KMS-11 (cell line): ENCODE measurements around the gene APOA4.

ENCODE experiments used
- H2AFZ ChIP-seq: fragments of 200-600 bp; sonication (generic); 2 replicates; pipeline ENCODE4 v1.6.1; 2016; ENCODE audit warnings: antibody characterized with exemption, mixed run types, low read depth
- H3K27ac ChIP-seq: fragments of 200-600 bp; sonication (generic); 2 replicates; pipeline ENCODE4 v1.6.1; 2016; ENCODE audit warnings: mild to moderate bottlenecking, mixed run types
- H3K27me3 ChIP-seq: fragments of 200-600 bp; sonication (generic); 2 replicates; pipeline ENCODE4 v1.6.1; 2017; ENCODE audit warnings: mild to moderate bottlenecking, low read depth, mixed run types, moderate library complexity; ENCODE audit not compliant: insufficient read depth
- H3K36me3 ChIP-seq: fragments of 200-600 bp; sonication (generic); 2 replicates; pipeline ENCODE4 v1.6.1; 2017; ENCODE audit warnings: mild to moderate bottlenecking, mixed run types; ENCODE audit not compliant: insufficient read depth
- H3K4me1 ChIP-seq: fragments of 200-600 bp; sonication (generic); 2 replicates; pipeline ENCODE4 v1.6.1; 2016; ENCODE audit warnings: mild to moderate bottlenecking, low read depth, mixed run types; ENCODE audit not compliant: poor library complexity, severe bottlenecking
- H3K4me2 ChIP-seq: fragments of 200-600 bp; sonication (generic); 2 replicates; pipeline ENCODE4 v1.7.0; 2016; ENCODE audit warnings: mild to moderate bottlenecking, mixed run types
- H3K4me3 ChIP-seq: fragments of 200-600 bp; sonication (generic); IDR thresholded peaks from 2 replicates; pipeline ENCODE4 v1.6.1; 2017; ENCODE audit warnings: low read depth, low read length, mixed read lengths; ENCODE audit not compliant: insufficient read depth
- H3K79me2 ChIP-seq: fragments of 200-600 bp; sonication (generic); 2 replicates; pipeline ENCODE4 v1.6.1; 2016; ENCODE audit warnings: low read depth, mixed run types; ENCODE audit not compliant: insufficient read depth
- H3K9ac ChIP-seq: fragments of 200-600 bp; sonication (generic); 2 replicates; pipeline ENCODE4 v1.6.1; 2016; ENCODE audit warnings: mild to moderate bottlenecking, mixed run types
- H4K20me1 ChIP-seq: fragments of 200-600 bp; sonication (generic); 2 replicates; pipeline ENCODE4 v1.6.1; 2016; ENCODE audit warnings: mild to moderate bottlenecking, mixed run types; ENCODE audit not compliant: insufficient read depth
- TF ChIP-seq, protein P1 (sequence below): fragments of 200-600 bp; sonication (generic); conservative IDR thresholded peaks from 2 replicates; pipeline ENCODE4 v1.6.1; 2017; ENCODE audit warnings: low read depth, mild to moderate bottlenecking, antibody characterized with exemption, low read length, moderate library complexity, mixed read lengths

The APOA4 gene

DNA sequence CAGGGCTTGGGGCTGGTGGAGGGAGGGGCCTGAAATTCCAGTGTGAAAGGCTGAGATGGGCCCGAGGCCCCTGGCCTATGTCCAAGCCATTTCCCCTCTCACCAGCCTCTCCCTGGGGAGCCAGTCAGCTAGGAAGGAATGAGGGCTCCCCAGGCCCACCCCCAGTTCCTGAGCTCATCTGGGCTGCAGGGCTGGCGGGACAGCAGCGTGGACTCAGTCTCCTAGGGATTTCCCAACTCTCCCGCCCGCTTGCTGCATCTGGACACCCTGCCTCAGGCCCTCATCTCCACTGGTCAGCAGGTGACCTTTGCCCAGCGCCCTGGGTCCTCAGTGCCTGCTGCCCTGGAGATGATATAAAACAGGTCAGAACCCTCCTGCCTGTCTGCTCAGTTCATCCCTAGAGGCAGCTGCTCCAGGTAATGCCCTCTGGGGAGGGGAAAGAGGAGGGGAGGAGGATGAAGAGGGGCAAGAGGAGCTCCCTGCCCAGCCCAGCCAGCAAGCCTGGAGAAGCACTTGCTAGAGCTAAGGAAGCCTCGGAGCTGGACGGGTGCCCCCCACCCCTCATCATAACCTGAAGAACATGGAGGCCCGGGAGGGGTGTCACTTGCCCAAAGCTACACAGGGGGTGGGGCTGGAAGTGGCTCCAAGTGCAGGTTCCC, 6.5 kb upstream of the APOA4 start, which contains the start of gene APOC3:
TSS of gene APOC3 (plus strand) at position 383 of the 659 bp plus-strand sequence. CDS start 676 bp downstream, outside the sequence.
- Histone ChIP-seq H3K4me3 (no peak within 1 kb of the TSS), H3K9ac (no peak within 1 kb of the TSS), H3K79me2 (no peaks in the 10 kb centered on the region), H3K4me1 (no peaks in the 10 kb centered on the region), H4K20me1 (no peaks in the 10 kb centered on the region), H3K27me3 (no peaks in the 10 kb centered on the region), H3K27ac (no peak within 1 kb of the TSS), H3K4me2 (no peak within 1 kb of the TSS), H3K36me3 (no peaks in the 10 kb centered on the region), H2AFZ (no peak within 1 kb of the TSS)
- TF ChIP-seq, protein P1, sequence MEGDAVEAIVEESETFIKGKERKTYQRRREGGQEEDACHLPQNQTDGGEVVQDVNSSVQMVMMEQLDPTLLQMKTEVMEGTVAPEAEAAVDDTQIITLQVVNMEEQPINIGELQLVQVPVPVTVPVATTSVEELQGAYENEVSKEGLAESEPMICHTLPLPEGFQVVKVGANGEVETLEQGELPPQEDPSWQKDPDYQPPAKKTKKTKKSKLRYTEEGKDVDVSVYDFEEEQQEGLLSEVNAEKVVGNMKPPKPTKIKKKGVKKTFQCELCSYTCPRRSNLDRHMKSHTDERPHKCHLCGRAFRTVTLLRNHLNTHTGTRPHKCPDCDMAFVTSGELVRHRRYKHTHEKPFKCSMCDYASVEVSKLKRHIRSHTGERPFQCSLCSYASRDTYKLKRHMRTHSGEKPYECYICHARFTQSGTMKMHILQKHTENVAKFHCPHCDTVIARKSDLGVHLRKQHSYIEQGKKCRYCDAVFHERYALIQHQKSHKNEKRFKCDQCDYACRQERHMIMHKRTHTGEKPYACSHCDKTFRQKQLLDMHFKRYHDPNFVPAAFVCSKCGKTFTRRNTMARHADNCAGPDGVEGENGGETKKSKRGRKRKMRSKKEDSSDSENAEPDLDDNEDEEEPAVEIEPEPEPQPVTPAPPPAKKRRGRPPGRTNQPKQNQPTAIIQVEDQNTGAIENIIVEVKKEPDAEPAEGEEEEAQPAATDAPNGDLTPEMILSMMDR: no peak

DNA sequence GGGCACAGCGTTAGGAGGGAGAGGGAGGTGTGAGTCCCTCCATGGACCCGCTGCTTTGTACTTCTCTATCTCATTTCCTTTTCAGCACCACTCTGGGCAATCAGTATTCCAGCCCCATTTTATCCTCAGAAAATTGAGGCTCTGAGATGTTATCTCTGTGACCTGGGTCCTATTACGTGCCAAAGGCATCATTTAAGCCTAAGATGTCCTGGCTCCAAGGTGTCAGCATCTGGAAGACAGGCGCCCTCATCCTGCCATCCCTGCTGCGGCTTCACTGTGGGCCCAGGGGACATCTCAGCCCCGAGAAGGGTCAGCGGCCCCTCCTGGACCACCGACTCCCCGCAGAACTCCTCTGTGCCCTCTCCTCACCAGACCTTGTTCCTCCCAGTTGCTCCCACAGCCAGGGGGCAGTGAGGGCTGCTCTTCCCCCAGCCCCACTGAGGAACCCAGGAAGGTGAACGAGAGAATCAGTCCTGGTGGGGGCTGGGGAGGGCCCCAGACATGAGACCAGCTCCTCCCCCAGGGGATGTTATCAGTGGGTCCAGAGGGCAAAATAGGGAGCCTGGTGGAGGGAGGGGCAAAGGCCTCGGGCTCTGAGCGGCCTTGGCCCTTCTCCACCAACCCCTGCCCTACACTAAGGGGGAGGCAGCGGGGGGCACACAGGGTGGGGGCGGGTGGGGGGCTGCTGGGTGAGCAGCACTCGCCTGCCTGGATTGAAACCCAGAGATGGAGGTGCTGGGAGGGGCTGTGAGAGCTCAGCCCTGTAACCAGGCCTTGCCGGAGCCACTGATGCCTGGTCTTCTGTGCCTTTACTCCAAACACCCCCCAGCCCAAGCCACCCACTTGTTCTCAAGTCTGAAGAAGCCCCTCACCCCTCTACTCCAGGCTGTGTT, 5.8 kb upstream of the APOA4 start:
- H3K4me1 ChIP-seq: no peaks in the 10 kb centered on the region
- H3K9ac ChIP-seq: no peak overlapping the region

GRCh38 chr11:116827461-116827860, 4.4 kb upstream of the APOA4 start:
- Histone ChIP-seq H3K4me1 (no peaks in the 10 kb centered on the region), H3K4me2 (no peak overlapping the region), H3K27ac (no peak overlapping the region)

More for the DNA sequence above, 5.8 kb upstream of the APOA4 start:
- Histone ChIP-seq H3K79me2 (no peaks in the 10 kb centered on the region), H2AFZ (no peak overlapping the region), H3K36me3 (no peaks in the 10 kb centered on the region), H3K27me3 (no peaks in the 10 kb centered on the region), H3K27ac (no peak overlapping the region), H3K4me3 (no peak overlapping the region), H3K4me2 (no peak overlapping the region), H4K20me1 (no peaks in the 10 kb centered on the region)
- TF ChIP-seq, protein P1: no peak

GRCh38 chr11:116826751-116827431, 3.8 kb upstream of the APOA4 start:
- TF ChIP-seq, protein P1: no peak
- no peaks in the 10 kb centered on the region for H4K20me1 ChIP-seq
- no peak overlapping the region for H3K4me3 ChIP-seq
- no peak overlapping the region for H2AFZ ChIP-seq
- H3K27me3 ChIP-seq: no peaks in the 10 kb centered on the region
- no peak overlapping the region for H3K4me2 ChIP-seq
- H3K36me3 ChIP-seq: no peaks in the 10 kb centered on the region
- H3K79me2 ChIP-seq: no peaks in the 10 kb centered on the region
- H3K9ac ChIP-seq: no peak overlapping the region
- H3K4me1 ChIP-seq: no peaks in the 10 kb centered on the region
- no peak overlapping the region for H3K27ac ChIP-seq

More at GRCh38 chr11:116827461-116827860, 4.4 kb upstream of the APOA4 start:
- Histone ChIP-seq H4K20me1 (no peaks in the 10 kb centered on the region), H3K9ac (no peak overlapping the region), H3K36me3 (no peaks in the 10 kb centered on the region), H3K4me3 (no peak overlapping the region), H3K79me2 (no peaks in the 10 kb centered on the region), H2AFZ (no peak overlapping the region), H3K27me3 (no peaks in the 10 kb centered on the region)
- TF ChIP-seq, protein P1: no peak
